DMS 273 (cell line): ENCODE data around the gene PICALM.
"Not testable (repeated sequence)": the region's sequence is repeated elsewhere in the genome, so short reads cannot be mapped to it uniquely, and the experiment has no call there.

ENCODE experiments used
- DNase-seq: peaks from one replicate; lab custom pipeline; 2025; ENCODE audit not compliant: unreplicated experiment; lab: John Stamatoyannopoulos, UW

Gene PICALM

DNA sequence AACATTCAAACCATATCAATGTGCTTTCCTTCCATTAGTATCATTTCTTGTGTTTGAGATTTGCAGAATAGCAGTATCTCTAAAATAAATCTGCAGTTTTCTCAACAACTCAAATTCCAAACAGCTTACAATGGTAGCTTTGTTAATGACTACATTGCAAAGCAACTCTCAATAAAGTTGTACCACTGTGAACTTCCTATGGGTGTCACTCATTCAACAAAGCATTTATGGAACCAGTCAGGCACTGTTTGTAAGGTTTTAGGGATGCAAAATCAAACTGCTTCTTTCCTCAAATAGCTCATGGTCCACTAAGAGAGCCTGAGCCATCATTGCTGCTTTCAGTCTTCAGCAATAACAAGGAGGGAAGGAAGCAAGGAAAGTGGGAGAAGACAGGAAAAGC lies 122.7 kb downstream of the PICALM start:
- DNase-seq, result no peak

DNA sequence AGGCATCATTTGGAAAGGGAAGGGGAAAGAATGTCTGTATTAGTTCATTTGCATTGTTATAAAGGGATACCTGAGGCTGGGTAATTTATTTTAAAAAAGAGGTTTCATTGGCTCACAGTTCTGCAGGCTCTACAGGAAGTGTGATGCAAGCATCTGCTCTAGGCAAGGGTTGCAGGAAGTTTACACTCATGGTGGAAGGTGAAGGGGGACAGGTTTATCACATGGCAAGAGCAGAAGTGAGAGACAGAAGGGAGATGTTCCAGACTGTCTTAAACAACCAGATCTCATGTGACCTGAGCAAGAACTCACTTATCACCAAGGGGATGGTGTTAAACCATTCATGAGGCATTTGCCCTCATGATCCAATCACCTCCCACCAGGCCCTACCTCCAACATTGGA lies 123.1 kb downstream of the PICALM start:
- no peak for DNase-seq

DNA sequence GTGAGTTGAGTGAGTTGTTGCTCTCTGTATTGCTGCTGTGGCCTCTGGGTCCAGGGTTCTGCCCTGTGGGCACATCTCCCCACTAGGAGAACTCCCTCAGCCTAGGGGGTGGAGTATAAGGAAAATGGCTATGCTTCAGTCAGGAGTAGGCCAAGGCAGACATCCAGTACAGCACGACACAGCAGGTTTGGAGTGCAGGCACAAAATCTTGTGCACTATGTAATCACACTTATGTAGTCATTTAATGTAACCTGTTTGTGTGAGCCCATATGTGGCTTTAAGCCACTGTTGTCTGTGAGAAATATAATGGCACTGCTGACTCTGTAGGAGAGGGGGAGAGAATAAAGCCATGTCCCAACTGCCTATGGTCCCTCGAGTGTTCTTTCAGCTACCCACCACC lies 123.6 kb downstream of the PICALM start:
- DNase-seq, result no peak

DNA sequence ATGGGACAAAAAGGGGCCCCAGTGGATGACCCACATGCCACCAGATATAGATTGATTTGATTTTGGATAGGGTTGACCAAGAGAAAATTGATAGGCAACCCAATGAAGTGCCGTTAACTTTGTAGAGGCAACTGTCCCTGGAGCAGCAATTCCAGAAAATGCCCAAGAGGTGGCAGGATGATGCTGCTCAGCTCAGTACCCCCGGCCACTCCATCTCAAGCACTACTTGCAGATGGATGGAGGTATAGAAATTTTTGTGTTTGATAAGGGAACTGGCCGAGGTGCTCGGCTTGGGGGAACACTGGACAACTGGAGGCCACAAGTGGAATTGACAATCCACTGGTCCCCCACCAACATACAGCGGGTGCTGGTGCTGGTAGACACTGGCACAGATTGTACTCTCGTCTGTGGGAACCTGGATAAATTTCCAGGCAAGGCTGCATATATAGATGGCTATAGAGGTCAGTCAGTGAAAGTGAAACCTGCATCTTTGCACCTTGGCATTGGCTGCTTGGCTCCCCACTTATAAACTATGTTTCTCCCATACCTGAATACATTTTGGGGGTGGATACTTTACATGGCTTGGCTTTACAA lies 127.4 kb downstream of the PICALM start:
- peak; percentile 61 for DNase-seq

DNA sequence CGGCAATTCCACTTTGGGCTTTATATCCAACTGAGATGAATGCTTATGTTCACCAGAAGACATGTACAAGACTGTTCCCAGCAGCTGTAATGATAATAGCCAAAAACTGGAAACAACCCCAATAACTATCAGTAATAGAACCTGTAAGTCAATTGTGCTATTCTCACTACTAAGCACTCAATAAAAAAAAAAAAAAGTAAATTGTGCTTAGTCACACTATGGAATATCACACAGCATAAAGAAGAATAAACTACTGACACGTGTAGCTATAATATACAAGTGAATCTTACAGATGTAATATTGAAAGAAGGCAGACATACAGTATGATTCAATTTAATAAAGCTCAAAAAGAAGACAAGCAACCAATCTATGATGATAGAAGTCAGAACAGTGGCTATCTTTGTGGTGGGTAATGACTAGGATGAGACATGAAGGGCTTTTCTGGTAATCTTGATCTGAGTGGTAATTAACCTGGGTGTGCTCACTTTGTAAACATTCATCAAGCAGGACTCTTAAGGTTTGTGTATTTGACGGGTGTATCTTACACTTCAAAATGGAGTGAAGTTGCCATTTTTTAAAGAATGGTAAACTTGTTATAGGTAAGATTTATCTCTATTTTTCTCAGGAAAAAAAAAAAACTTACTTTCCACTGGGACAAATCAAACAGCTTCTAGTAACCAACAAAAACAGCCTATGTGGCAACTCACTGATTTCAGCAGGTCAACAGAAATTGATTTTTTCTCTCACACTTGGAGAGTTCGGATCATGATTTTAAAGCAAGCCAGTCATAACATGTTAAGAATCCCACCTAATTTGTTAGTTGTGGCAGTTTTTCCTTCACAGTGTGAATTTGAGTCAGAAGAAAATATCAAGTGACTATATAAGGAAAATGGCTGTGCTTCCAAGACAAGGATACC lies 129.5 kb downstream of the PICALM start:
- no peak for DNase-seq

DNA sequence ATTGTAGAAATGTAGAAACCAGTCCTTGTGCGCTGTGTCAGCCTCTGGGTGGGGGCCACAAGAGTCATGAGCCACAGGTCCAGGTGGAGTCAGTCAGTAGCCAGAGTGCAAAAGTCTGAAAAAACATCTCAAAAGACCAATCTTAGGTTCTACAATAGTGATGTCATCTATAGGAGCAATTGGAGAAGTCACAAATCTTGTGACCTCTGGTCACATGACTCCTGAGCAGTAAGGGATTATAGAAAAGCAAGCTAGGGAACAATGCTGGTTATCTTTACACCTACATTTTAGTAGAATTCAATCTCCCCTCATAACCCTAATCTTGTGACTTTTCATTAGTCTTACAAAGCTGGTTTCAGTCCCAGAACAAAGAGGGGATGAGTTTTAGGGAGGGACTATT lies 131.0 kb downstream of the PICALM start:
- DNase-seq, result no peak

DNA sequence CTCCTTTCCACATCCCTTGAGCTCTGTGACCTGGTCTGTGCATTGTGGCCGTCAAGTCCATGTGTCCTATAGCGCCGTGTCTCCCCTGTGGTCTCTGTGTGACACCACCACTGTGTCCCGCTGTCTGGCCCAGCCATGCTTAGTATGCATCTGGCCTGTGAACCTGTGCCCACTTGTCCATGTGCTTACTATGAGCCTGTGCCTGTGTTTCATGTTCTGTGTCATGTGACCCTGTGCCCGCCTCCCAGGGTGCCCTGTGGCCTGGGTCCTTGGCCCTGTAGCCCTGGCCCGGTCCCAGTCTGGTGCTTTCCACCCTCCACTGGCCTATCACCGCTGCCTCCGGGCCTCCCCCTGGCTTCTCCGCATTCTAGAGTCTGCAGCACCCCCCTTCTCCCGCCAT lies 133.1 kb downstream of the PICALM start:
- DNase-seq, result no peak

DNA sequence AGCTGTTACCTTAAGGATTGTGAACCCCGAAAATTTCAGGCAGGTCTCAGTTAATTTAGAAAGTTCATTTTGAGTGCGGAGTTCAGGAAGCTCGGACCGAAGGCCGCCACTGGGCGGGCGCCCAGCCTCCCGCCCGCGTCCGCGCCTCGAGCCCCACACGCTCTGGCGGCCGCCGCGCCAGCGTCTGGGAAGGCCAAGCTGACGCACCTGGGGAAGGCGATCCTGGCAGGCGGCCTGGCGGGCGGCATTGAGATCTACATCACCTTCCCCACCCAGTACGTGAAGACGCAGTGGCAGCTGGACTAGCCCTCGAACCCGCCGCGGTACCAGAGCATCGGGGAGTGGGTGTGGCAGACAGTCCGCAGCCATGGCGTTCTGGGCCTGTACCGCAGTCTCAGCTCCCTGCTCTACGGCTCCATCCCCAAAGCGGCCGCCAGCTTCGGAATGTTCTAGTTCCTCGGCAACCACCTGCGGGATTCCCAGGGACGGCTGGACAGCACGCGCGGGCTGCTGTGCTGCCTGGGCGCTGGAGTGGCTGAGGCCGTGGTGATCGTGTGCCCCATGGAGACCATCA lies 134.2 kb downstream of the PICALM start:
- DNase-seq, result no peak

DNA sequence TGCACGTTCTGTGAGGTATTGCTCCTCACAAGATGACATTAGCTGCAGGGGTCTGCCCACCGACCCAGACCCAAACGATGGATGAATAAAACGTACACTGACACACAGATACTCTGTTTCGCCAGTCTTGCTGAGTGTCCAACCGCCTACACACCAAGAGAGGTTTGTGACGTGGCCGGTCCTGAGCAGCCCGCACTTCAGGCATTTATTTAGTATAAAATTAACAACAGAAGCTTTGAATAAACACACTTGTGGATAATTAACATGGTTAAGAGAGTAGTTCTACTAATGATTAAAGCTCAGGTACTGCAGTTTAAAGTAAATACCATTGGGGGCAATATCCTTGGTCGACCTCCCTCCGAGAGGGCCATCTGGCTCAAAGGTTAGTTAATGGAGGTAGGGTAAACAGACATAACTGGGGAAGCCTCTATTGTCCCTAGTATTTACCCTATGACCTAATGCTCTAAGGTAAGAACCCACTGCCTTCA lies 138.0 kb downstream of the PICALM start:
- no peak for DNase-seq

DNA sequence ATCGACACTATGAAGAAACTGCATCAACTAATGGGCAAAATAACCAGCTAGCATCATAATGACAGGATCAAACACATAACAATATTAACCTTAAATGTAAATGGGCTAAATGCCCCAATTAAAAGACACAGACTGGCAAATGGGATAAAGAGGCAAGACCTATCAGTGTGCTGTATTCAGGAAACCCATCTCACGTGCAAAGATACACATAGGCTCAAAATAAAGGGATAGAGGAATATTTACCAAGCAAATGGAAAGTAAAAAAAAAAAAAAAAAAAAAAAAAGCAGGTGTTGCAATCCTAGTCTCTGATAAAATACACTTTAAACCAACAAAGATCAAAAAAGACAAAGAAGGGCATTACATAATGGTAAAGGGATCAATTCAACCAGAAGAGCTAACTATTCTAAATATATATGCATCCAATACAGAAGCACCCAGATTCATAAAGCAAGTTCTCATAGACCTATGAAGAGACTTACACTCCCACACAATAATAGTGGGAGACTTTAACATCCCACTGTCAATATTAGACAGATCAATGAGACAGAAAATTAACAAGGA lies 142.2 kb downstream of the PICALM start:
- not testable (repeated sequence) for DNase-seq

DNA sequence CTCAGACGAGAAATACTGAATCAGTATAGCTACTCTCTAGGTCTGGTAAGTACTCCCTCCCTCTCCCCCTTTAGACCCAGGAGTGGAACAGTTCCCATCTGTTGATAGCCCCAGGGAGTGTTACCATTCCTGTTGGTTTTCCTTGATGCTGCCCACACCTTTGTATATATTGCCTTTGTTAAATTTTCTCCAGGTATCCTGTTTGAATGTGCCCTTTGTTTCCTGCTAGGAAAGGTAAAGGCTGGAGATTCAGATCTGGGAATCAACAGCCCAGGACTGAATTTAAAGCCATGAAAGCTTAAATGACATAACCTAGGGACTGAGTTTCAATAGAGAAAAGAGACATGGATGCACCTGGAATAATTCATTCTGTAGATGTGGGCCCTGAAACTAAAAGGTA lies 145.4 kb downstream of the PICALM start:
- no peak for DNase-seq

DNA sequence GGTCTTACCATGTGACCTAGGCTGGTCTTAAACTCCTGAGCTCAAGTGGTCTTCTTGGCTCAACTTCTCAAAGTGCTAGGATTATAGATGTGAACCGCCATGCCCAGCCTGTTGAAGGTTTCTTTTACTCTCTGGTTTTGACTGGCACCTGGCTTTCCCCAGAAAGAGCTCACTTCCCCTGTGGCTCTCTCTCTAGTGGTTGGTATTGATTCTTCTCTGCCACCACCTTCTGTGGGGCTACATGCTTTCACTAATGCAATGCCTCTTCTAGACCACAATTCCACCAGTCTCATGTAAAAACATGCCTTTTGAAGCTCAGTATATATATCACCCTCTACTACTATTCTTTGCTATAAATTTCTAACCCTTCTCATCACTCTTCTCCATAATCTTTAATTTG lies 146.5 kb downstream of the PICALM start:
- no peak for DNase-seq

DNA sequence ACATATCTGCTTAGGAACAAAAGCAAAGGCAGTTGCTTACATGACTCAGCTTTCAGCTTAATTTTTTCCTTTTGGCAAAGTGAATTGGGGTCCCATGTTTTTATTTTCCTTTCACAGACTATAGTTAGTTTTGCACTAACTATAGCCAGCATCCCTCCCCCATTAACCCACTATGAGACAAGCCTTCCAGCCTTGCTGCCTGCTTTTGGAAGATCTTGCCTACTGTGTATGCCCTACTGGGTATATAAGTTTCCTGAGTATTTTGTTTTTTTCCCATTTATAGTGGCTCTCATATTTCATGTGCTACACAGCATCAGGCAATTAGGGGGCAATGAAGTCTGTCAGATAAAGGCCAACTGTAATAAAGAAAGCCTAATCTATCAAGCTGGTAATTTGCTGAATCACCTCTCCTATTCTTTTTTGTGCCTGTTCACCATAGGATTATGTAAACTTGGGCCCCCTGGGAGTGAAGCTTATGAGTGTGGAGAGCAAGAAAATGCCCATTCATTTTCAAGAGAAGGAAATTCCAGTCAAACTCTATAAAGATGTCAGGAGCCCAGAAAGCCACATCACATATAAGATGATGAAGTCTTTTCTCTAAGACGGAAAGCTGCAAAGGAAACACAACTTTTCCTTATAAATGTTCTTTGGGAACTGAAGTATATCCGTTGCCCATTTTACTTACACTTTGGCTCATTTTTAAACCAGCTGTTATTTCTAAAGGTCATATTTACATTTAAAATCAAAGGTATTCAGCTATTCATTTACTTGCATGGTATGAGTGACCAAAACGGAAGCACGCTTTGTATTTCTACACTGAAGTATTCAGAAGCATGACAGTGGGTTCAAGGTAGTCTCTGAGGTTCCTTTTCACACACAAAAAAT lies 149.7 kb downstream of the PICALM start:
- no peak for DNase-seq

DNA sequence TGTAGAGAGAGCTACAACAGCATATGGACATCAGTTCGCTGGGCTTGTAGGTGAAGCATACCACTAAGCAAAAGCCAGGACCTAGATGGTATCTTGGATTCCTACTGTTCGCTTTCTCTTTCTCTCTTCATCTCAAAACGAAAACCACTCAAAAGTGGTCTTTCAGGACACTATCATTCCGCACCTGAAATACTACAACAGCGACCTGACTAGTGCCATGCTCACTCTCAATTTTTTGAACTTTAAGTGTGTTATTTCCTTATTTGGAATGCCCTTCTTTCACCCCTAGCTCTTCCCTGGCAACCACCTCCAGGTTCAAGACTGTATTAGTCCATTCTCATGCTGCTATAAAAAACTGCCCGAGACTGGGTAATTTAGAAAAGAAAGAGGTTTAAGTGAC lies 154.5 kb downstream of the PICALM start:
- DNase-seq, result no peak

DNA sequence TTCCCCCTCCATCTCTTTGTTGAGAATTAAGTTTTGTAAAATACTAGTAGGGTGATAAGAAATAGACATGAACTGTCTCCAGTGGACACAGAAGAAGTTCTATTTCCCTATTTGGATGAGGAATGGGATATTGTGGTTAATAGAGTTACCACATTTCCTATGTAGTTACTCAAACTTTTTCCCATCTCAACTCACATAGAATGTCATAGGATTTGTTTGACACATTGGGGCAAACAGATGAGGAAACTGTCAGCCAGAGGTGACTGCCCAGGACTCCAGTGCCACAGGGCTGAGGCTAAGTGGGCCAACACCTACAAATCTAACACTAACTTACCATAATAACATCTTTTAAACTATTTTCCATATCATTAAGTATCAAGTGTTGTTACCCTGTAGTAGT lies 155.4 kb downstream of the PICALM start:
- no peak for DNase-seq

DNA sequence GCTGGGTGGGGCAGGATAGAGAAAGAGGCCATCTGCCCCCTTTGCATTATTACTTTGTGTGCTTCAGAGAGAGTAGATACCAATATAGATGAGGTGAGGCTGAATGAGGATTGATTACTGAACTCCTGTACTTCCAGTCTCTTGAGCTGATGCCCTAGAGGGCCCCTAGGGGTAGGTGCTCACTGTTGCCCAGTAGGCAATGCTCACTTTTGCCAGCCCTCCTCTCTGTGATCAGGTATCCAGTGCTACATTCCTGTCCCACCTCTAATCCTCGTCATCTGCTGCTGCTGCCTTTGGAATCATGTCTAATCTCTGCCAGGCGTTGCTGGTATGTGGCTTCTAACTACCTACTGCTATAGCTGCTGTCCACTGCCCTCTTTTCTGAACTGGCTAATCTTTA lies 156.5 kb downstream of the PICALM start:
- DNase-seq, result no peak
